ENCODE results near the gene STK24. TPM values are rescaled to one million over a fixed set of nuclear protein-coding genes. Genes with fewer than 3 reads are reported as not detected.

STK24 gene
- total and polyA plus RNA-seq, 3 experiments from 2014 or later, result 63.6 to 150 (median 149) TPM

DNA sequence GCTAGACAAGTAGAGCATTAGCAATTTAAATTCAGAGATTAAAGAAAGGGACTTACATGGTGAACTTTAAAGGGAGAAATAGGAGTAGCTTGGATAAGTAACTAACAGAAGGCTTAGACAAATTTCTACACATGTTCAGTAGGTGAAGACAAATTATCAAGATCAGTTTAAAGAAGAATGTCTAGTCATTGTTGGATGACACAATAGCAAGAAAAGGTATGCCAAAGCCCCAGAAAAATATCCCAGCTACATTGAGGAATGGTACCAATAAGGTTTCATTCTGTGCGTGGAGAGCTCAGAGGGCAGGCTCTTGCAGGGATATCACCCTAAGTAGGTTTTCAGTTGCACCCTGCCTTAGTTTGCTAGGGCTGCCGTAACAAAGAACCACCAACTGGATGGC lies 3.5 kb upstream of the STK24 start:
- H3K27me3 Mint-ChIP-seq, result no peaks in the 10 kb centered on the region
- CTCF ChIA-PET, result interaction anchor here (1.5 kb wide), 1 partner anchor 73 kb away, joined by 4 read pairs; no protein-coding TSS in a partner anchor
- H3K27me3 ChIP-seq (ENCODE audit: insufficient read depth, low read length, poor library complexity, severe bottlenecking), result no peaks in the 10 kb centered on the region
- H3K4me3 Mint-ChIP-seq, result peak overlapping the region in 1 of 7 donors; percentile 59
- POLR2A ChIA-PET, result no interaction called here
- H3K9me3 Mint-ChIP-seq, result no peaks in the 10 kb centered on the region
- H3K36me3 ChIP-seq (ENCODE audit: insufficient read depth, low read length), result no peaks in the 10 kb centered on the region
- no peaks in the 10 kb centered on the region for H3K9me3 ChIP-seq (ENCODE audit: low read length)
- H3K4me1 Mint-ChIP-seq, result peaks cover 6 to 18% (median 6%) of the 10 kb centered on the region in 3 donors
- H3K4me1 ChIP-seq (ENCODE audit: insufficient read depth, low read length), result no peaks in the 10 kb centered on the region
- DNase-seq, result no peak
- H3K27ac Mint-ChIP-seq, result peak overlapping the region in 3 of 8 donors; percentile 32 to 85 (median 52)
- H3K36me3 Mint-ChIP-seq, result peaks cover 0 to 4% (median 0%) of the 10 kb centered on the region in 3 donors
- H3K4me3 ChIP-seq (ENCODE audit: low read length), result no peak overlapping the region
- no peak overlapping the region for H3K27ac ChIP-seq (ENCODE audit: low read depth, low read length)

DNA sequence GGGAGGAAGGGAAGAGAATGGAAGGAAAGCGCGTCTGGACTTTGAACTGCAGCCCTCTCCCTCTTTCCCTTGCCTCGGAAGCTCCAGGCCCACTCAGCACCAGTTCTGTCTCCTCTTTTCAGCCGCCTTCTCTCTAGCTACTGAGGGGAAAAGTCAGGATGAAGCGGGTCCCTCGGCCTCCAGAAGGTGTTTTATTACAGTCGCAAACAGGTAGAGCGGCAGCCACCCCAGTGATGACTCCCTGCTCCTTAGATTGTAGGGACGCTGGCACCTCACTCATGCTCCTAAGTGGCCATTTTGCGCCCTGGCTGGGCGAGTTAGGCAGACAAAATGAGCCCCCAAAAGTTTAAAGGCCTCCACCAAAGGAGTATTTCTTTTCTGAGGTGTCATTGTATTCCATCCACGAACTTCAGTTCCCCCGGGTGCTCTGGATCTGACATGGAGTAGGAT lies 954 bp upstream of the STK24 start:
- H3K4me3 ChIP-seq (ENCODE audit: low read length), result no peak overlapping the region
- ChIA-PET CTCF (interaction anchor here (0.9 kb wide), 1 partner anchor 133 kb away, joined by 4 read pairs; no protein-coding TSS in a partner anchor), POLR2A (interaction anchor here (0.5 to 1.1 kb wide), 3 partner anchors 10 to 102 kb away, joined by 3 read pairs; no protein-coding TSS in a partner anchor)
- Mint-ChIP-seq H3K4me1 (peaks cover 29 to 43% (median 31%) of the 10 kb centered on the region in 3 donors), H3K4me3 (peak overlapping the region; percentile 70 to 91 (median 76)), H3K27me3 (no peaks in the 10 kb centered on the region), H3K27ac (peak overlapping the region; percentile 82 to 99 (median 93)), H3K36me3 (peaks cover 0 to 6% (median 0%) of the 10 kb centered on the region in 3 donors), H3K9me3 (no peaks in the 10 kb centered on the region)
- H3K9me3 ChIP-seq (ENCODE audit: low read length), result no peaks in the 10 kb centered on the region
- no peaks in the 10 kb centered on the region for H3K27me3 ChIP-seq (ENCODE audit: insufficient read depth, low read length, poor library complexity, severe bottlenecking)
- H3K4me1 ChIP-seq (ENCODE audit: insufficient read depth, low read length), result peaks cover 25% of the 10 kb centered on the region
- peak overlapping the region; percentile 41 for H3K27ac ChIP-seq (ENCODE audit: low read depth, low read length)
- H3K36me3 ChIP-seq (ENCODE audit: insufficient read depth, low read length), result no peaks in the 10 kb centered on the region
- DNase-seq, result no peak

GRCh38 chr13:98576200-98576945 lies 534 bp downstream of the STK24 start:
- Mint-ChIP-seq H3K36me3 (peaks cover 0 to 6% (median 0%) of the 10 kb centered on the region in 3 donors), H3K9me3 (no peaks in the 10 kb centered on the region)

GRCh38 chr13:98575904-98576199 lies 1.1 kb downstream of the STK24 start:
- H3K4me1 ChIP-seq (ENCODE audit: insufficient read depth, low read length), result peaks cover 44% of the 10 kb centered on the region
- POLR2A ChIA-PET, result interaction anchor here (0.9 to 1.3 kb wide), 5 partner anchors 9 to 98 kb away, joined by 3 to 5 read pairs (median 4); no protein-coding TSS in a partner anchor

More at GRCh38 chr13:98576200-98576945, 534 bp downstream of the STK24 start:
- H3K4me3 ChIP-seq (ENCODE audit: low read length), result peak overlapping the region; percentile 53
- peaks cover 39% of the 10 kb centered on the region for H3K4me1 ChIP-seq (ENCODE audit: insufficient read depth, low read length)
- peak overlapping the region; percentile 66 for H3K27ac ChIP-seq (ENCODE audit: low read depth, low read length)
- no peaks in the 10 kb centered on the region for H3K36me3 ChIP-seq (ENCODE audit: insufficient read depth, low read length)
- ChIA-PET CTCF (interaction anchor here (1.1 to 1.3 kb wide), 2 partner anchors 12 to 131 kb away, joined by 3 to 5 read pairs; no protein-coding TSS in a partner anchor), POLR2A (interaction anchor here (0.6 to 1.3 kb wide), 5 partner anchors 10 to 98 kb away, joined by 3 to 5 read pairs (median 4); no protein-coding TSS in a partner anchor)
- peak; percentile 27 to 66 (median 50) for DNase-seq
- no peaks in the 10 kb centered on the region for H3K9me3 ChIP-seq (ENCODE audit: low read length)
- no peaks in the 10 kb centered on the region for H3K27me3 ChIP-seq (ENCODE audit: insufficient read depth, low read length, poor library complexity, severe bottlenecking)
- H3K27ac Mint-ChIP-seq, result peak overlapping the region in 6 of 8 donors; percentile 32 to 97 (median 88)
- H3K4me3 Mint-ChIP-seq, result peak overlapping the region in 6 of 7 donors; percentile 88 to 95 (median 94)
- H3K4me1 Mint-ChIP-seq, result peaks cover 44 to 58% (median 46%) of the 10 kb centered on the region in 3 donors
- no peaks in the 10 kb centered on the region for H3K27me3 Mint-ChIP-seq

DNA sequence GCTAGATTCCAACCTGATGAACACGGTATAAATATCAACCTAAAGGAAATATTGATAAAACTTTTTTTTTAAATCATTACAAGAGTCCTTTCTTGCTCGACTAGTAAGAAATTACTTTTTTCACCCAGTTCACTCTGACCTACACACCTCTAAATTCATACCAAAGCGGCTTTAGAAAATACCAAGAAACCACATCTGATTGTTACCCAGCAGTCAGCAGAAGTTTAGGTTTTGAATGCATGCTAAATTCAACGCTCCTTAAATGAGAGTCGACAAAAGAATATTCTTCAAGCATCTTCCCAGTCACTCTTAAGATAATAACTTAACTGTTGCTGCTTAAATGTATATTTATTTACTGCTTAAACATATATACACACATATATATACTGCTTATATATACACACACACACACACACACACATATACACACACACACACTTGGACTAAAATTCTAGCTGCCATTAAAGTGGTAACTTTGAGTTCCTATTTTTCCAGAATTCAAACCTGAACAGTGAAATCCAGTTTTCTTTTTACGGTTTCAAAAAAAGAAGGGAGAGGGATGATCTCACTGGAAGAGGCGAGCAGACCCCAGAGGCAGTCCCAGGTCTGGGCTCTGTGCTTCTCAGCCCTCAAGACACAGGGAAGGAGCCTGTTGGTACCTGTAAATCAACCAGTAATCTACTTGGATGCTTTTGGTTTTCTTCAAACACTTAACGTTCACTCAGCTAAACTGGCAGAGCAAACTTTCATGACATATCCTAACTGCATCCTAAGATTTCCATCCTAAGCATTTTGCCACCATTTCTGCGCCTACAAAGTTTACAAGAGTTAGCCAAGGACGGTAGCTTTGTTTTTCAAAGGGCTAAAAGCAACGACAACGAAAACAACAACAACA lies 1.7 kb downstream of the STK24 start:
- Histone ChIP-seq H3K9me3 (ENCODE audit: low read length) (no peaks in the 10 kb centered on the region), H3K27ac (ENCODE audit: low read depth, low read length) (peak overlapping the region; percentile 66), H3K27me3 (ENCODE audit: insufficient read depth, low read length, poor library complexity, severe bottlenecking) (no peaks in the 10 kb centered on the region), H3K36me3 (ENCODE audit: insufficient read depth, low read length) (no peaks in the 10 kb centered on the region), H3K4me1 (ENCODE audit: insufficient read depth, low read length) (peaks cover 50% of the 10 kb centered on the region), H3K4me3 (ENCODE audit: low read length) (peak overlapping the region; percentile 53)
- peaks cover 54 to 69% (median 57%) of the 10 kb centered on the region in 3 donors for H3K4me1 Mint-ChIP-seq
- H3K36me3 Mint-ChIP-seq, result peaks cover 0 to 9% (median 0%) of the 10 kb centered on the region in 3 donors
- peak overlapping the region; percentile 84 to 97 (median 94) for H3K27ac Mint-ChIP-seq
- H3K4me3 Mint-ChIP-seq, result peak overlapping the region; percentile 88 to 98 (median 95)
- DNase-seq, result no peak
- no peaks in the 10 kb centered on the region for H3K27me3 Mint-ChIP-seq
- no peaks in the 10 kb centered on the region for H3K9me3 Mint-ChIP-seq
- ChIA-PET CTCF (interaction anchor here (1.1 to 1.3 kb wide), 2 partner anchors 11 to 129 kb away, joined by 3 to 5 read pairs; no protein-coding TSS in a partner anchor), POLR2A (interaction anchor here (0.9 to 1.3 kb wide), 5 partner anchors 9 to 97 kb away, joined by 3 to 5 read pairs (median 4); no protein-coding TSS in a partner anchor)

More at GRCh38 chr13:98575904-98576199, 1.1 kb downstream of the STK24 start:
- Histone ChIP-seq H3K4me3 (ENCODE audit: low read length) (peak overlapping the region; percentile 53), H3K9me3 (ENCODE audit: low read length) (no peaks in the 10 kb centered on the region), H3K27ac (ENCODE audit: low read depth, low read length) (peak overlapping the region; percentile 66), H3K27me3 (ENCODE audit: insufficient read depth, low read length, poor library complexity, severe bottlenecking) (no peaks in the 10 kb centered on the region), H3K36me3 (ENCODE audit: insufficient read depth, low read length) (no peaks in the 10 kb centered on the region)
- Mint-ChIP-seq H3K9me3 (no peaks in the 10 kb centered on the region), H3K36me3 (peaks cover 0 to 9% (median 0%) of the 10 kb centered on the region in 3 donors), H3K27ac (peak overlapping the region; percentile 84 to 97 (median 94)), H3K4me3 (peak overlapping the region; percentile 88 to 98 (median 95)), H3K4me1 (peaks cover 49 to 63% (median 51%) of the 10 kb centered on the region in 3 donors), H3K27me3 (no peaks in the 10 kb centered on the region)
- CTCF ChIA-PET, result interaction anchor here (1.1 to 1.3 kb wide), 2 partner anchors 12 to 130 kb away, joined by 3 to 5 read pairs; no protein-coding TSS in a partner anchor
- DNase-seq, result no peak

DNA sequence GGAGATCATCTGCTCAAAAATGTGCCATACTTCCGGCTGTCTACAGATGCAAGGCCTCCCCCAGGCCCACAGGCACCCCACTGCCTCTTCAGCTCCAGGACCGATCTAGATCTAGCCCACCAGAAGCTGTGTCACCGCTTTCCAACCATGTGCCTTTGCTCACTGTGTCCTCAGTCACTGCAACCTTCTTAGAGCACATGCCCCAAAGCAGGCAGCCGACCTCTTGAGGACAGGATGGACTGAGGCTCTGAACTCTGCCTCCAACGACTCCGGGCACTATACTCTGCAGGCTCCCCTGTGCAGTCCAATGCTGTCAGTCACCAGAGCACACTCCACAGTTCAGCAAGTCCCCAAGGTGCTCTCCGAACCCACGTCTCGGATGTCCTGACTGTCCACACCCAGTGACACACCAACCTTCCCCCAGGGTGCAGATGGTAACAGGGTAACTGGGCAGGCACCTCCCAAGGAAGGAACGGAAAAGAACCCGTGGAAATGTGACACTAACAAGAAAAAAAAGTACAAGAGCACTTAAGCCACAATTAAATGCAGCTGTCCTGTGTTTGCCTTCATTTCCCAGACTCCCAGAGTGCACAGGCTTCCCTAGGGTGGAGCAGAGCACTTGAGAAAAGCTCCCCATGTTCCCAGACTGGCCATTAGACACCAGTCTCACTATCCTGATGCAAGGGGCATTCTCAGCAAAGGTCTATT lies 4.8 kb downstream of the STK24 start:
- peak overlapping the region; percentile 89 to 98 (median 96) for H3K27ac Mint-ChIP-seq
- no peaks in the 10 kb centered on the region for H3K36me3 ChIP-seq (ENCODE audit: insufficient read depth, low read length)
- no peaks in the 10 kb centered on the region for H3K9me3 ChIP-seq (ENCODE audit: low read length)
- peak overlapping the region; percentile 58 for H3K27ac ChIP-seq (ENCODE audit: low read depth, low read length)
- peaks cover 0 to 9% (median 0%) of the 10 kb centered on the region in 3 donors for H3K36me3 Mint-ChIP-seq
- H3K9me3 Mint-ChIP-seq, result no peaks in the 10 kb centered on the region
- no peaks in the 10 kb centered on the region for H3K27me3 Mint-ChIP-seq
- CTCF ChIA-PET, result interaction anchor here (0.7 to 2.8 kb wide), 4 partner anchors 9 to 127 kb away, joined by 3 to 12 read pairs (median 4); no protein-coding TSS in a partner anchor
- DNase-seq, result no peak
- H3K4me1 ChIP-seq (ENCODE audit: insufficient read depth, low read length), result peaks cover 79% of the 10 kb centered on the region
- peaks cover 79 to 87% (median 84%) of the 10 kb centered on the region in 3 donors for H3K4me1 Mint-ChIP-seq
- peak overlapping the region; percentile 83 to 95 (median 94) for H3K4me3 Mint-ChIP-seq
- no peaks in the 10 kb centered on the region for H3K27me3 ChIP-seq (ENCODE audit: insufficient read depth, low read length, poor library complexity, severe bottlenecking)
- POLR2A ChIA-PET, result interaction anchor here (0.6 to 0.7 kb wide), 2 partner anchors 9 to 583 kb away, joined by 3 to 6 read pairs; no protein-coding TSS in a partner anchor
- peak overlapping the region; percentile 70 for H3K4me3 ChIP-seq (ENCODE audit: low read length)

Data from CD8-positive, alpha-beta memory T cell (primary cell).